IPS DF 6.9 (cell line): ENCODE results near the gene MYO1D.
"Not testable (repeated sequence)": the region's sequence is repeated elsewhere in the genome, so short reads cannot be mapped to it uniquely, and the experiment has no call there.

Source experiments
- DNase-seq: peaks from one replicate; pipeline ENCODE4 v3.0.0-alpha.2; 2013; ENCODE audit warnings: low read depth, low spot score
- H3K27ac ChIP-seq: one replicate; pipeline ENCODE4 v1.5.1; 2013; ENCODE audit warnings: low read length, control low read depth
- H3K27me3 ChIP-seq: 2 replicates; pipeline ENCODE4 v1.6.1; 2013; ENCODE audit warnings: mild to moderate bottlenecking, low read length; ENCODE audit not compliant: control insufficient read depth, insufficient read depth
- H3K36me3 ChIP-seq: 2 replicates; pipeline ENCODE4 v1.6.1; 2013; ENCODE audit warnings: low read length; ENCODE audit not compliant: control insufficient read depth, insufficient read depth
- H3K4me1 ChIP-seq: 2 replicates; pipeline ENCODE4 v1.6.1; 2013; ENCODE audit warnings: low read length; ENCODE audit not compliant: control insufficient read depth, insufficient read depth
- H3K4me3 ChIP-seq: 2 replicates; pipeline ENCODE4 v1.5.1; 2013; ENCODE audit warnings: mild to moderate bottlenecking, low read length
- H3K9me3 ChIP-seq: 2 replicates; pipeline ENCODE4 v1.6.1; 2013; ENCODE audit warnings: low read length, inconsistent platforms; ENCODE audit not compliant: control insufficient read depth, insufficient read depth
- WGBS: extraction: QIAGEN DNeasy Blood & Tissue Kit; methylation state at CpG from one replicate; pipeline ENCODE4 v1.1.7; 2013; ENCODE audit warnings: mixed read lengths, missing lambda C conversion rate; ENCODE audit not compliant: insufficient read length, insufficient coverage; 5-methylcytosine and 5-hydroxymethylcytosine counted together

The MYO1D gene

DNA sequence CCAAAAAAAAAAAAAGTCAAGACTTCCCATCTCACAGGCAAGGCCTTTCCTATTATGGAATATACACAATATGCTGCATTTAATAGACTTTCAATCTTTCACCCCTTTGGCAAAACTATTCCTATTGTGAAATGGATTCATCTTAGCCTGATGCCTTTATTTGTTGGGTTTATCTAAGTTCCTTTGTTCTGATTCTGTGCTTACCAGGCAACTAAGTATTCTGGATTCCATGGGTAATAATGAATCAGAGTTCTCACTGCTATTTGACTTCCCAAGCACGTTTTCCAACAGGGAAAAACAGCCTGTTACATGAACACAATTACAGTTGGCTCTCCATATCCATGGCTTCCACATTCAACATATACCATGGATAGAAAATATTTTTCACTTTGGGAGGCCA, 135.5 kb downstream of the MYO1D start:
- no peaks in the 10 kb centered on the region for H3K27me3 ChIP-seq
- H3K4me3 ChIP-seq: no peak overlapping the region
- DNase-seq: no peak
- no peaks in the 10 kb centered on the region for H3K36me3 ChIP-seq
- H3K4me1 ChIP-seq: no peaks in the 10 kb centered on the region
- no peak overlapping the region for H3K27ac ChIP-seq
- no peaks in the 10 kb centered on the region for H3K9me3 ChIP-seq
- WGBS: no CpG with 5 or more reads among the region's 1 CpG

GRCh38 chr17:32739722-32740121, 137.2 kb downstream of the MYO1D start:
- no CpG with 5 or more reads among the region's 2 CpGs for WGBS
- Histone ChIP-seq H3K27me3 (no peaks in the 10 kb centered on the region), H3K4me1 (no peaks in the 10 kb centered on the region), H3K36me3 (no peaks in the 10 kb centered on the region), H3K9me3 (no peaks in the 10 kb centered on the region), H3K4me3 (no peak overlapping the region), H3K27ac (no peak overlapping the region)
- no peak for DNase-seq

DNA sequence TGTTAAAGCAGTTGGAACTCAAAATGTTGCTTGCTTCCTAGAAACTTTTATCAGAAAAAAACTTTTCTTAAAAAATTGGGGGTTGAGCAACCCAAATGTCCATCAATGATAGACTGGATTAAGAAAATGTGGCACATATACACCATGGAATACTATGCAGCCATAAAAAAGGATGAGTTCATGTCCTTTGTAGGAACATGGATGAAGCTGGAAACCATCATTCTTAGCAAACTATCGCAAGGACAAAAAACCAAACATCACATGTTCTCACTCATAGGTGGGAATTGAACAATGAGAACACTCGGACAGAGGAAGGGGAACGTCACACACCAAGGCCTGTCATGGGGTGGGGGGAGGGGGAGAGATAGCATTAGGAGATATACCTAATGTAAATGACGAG, 137.8 kb downstream of the MYO1D start:
- not testable (repeated sequence) for H3K4me3 ChIP-seq, H3K27ac ChIP-seq, DNase-seq, H3K9me3 ChIP-seq, H3K4me1 ChIP-seq, H3K36me3 ChIP-seq, H3K27me3 ChIP-seq
- WGBS: no CpG with 5 or more reads among the region's 4 CpGs

GRCh38 chr17:32733401-32733800, 143.5 kb downstream of the MYO1D start:
- Histone ChIP-seq H3K4me3 (no peak overlapping the region), H3K27ac (no peak overlapping the region), H3K27me3 (no peaks in the 10 kb centered on the region), H3K4me1 (no peaks in the 10 kb centered on the region), H3K9me3 (no peaks in the 10 kb centered on the region), H3K36me3 (no peaks in the 10 kb centered on the region)
- WGBS: no CpG with 5 or more reads among the region's 1 CpG
- no peak for DNase-seq

GRCh38 chr17:32732900-32733299, 144.0 kb downstream of the MYO1D start:
- H3K36me3 ChIP-seq: no peaks in the 10 kb centered on the region
- H3K4me3 ChIP-seq: no peak overlapping the region
- H3K27ac ChIP-seq: no peak overlapping the region
- H3K9me3 ChIP-seq: no peaks in the 10 kb centered on the region
- no CpG with 5 or more reads among the region's 6 CpGs for WGBS
- no peaks in the 10 kb centered on the region for H3K4me1 ChIP-seq
- DNase-seq: no peak
- H3K27me3 ChIP-seq: no peaks in the 10 kb centered on the region

- Histone ChIP-seq H3K4me3 (no peak overlapping the region), H3K9me3 (no peaks in the 10 kb centered on the region), H3K27me3 (no peaks in the 10 kb centered on the region), H3K27ac (no peak overlapping the region), H3K36me3 (no peaks in the 10 kb centered on the region), H3K4me1 (no peaks in the 10 kb centered on the region)
- WGBS: no CpG with 5 or more reads among the region's 2 CpGs
- no peak for DNase-seq
Observed at GRCh38 chr17:32732296-32732642, 144.7 kb downstream of the MYO1D start.

- H3K4me1 ChIP-seq: no peaks in the 10 kb centered on the region
- no peaks in the 10 kb centered on the region for H3K27me3 ChIP-seq
- no peaks in the 10 kb centered on the region for H3K36me3 ChIP-seq
- H3K27ac ChIP-seq: no peak overlapping the region
- no peak for DNase-seq
- no peaks in the 10 kb centered on the region for H3K9me3 ChIP-seq
- no peak overlapping the region for H3K4me3 ChIP-seq
- no CpG with 5 or more reads among the region's 13 CpGs for WGBS
Observed at GRCh38 chr17:32731556-32732295, 145.2 kb downstream of the MYO1D start.

DNA sequence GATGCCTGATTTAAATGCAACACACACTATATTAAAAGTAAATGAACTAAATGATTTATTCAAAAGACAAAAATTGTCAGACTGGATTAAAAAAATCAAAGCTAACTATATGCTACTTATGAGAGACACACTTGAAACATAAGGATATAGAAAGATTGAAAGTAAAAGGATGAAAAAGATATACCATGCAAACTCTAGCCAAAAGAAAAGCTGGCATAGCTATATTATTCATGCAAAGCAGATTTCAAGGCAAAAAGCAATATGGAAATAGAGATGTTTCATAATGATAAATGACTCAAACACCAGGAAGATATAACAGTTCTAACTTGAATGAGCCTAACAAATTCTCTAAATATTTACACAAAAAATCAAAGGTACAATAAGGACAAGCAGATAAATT, 149.2 kb downstream of the MYO1D start:
- no peaks in the 10 kb centered on the region for H3K4me1 ChIP-seq
- no peaks in the 10 kb centered on the region for H3K27me3 ChIP-seq
- no peaks in the 10 kb centered on the region for H3K36me3 ChIP-seq
- H3K27ac ChIP-seq: no peak overlapping the region
- no peaks in the 10 kb centered on the region for H3K9me3 ChIP-seq
- no peak for DNase-seq
- no peak overlapping the region for H3K4me3 ChIP-seq

GRCh38 chr17:32725697-32726096, 151.2 kb downstream of the MYO1D start:
- Histone ChIP-seq H3K4me1 (no peaks in the 10 kb centered on the region), H3K27ac (no peak overlapping the region), H3K9me3 (no peaks in the 10 kb centered on the region), H3K4me3 (no peak overlapping the region), H3K27me3 (no peaks in the 10 kb centered on the region), H3K36me3 (no peaks in the 10 kb centered on the region)
- no CpG with 5 or more reads among the region's 1 CpG for WGBS
- DNase-seq: no peak

GRCh38 chr17:32723310-32723955, 153.5 kb downstream of the MYO1D start:
- Histone ChIP-seq H3K9me3 (no peaks in the 10 kb centered on the region), H3K36me3 (no peaks in the 10 kb centered on the region), H3K27me3 (no peaks in the 10 kb centered on the region), H3K4me1 (no peaks in the 10 kb centered on the region), H3K4me3 (no peak overlapping the region), H3K27ac (no peak overlapping the region)
- no peak for DNase-seq
- WGBS: no CpG with 5 or more reads among the region's 5 CpGs

GRCh38 chr17:32722733-32723132, 154.2 kb downstream of the MYO1D start:
- H3K4me1 ChIP-seq: no peaks in the 10 kb centered on the region
- WGBS: no CpG with 5 or more reads among the region's 6 CpGs
- no peak overlapping the region for H3K4me3 ChIP-seq
- no peaks in the 10 kb centered on the region for H3K36me3 ChIP-seq
- DNase-seq: no peak
- no peaks in the 10 kb centered on the region for H3K9me3 ChIP-seq
- no peaks in the 10 kb centered on the region for H3K27me3 ChIP-seq
- H3K27ac ChIP-seq: no peak overlapping the region
